GM21528 (cell line): Measurements from ENCODE around the gene FAM13A.
"Not testable (repeated sequence)": the region's sequence is repeated elsewhere in the genome, so short reads cannot be mapped to it uniquely, and the experiment has no call there.

Source experiments
- ATAC-seq: cut with Tn5 transposase; IDR thresholded peaks from one replicate; pipeline ENCODE4 v1.9.1; 2021; ENCODE audit warnings: mild to moderate bottlenecking, moderate library complexity; ENCODE audit not compliant: unreplicated experiment, low FRiP score

The FAM13A gene

DNA sequence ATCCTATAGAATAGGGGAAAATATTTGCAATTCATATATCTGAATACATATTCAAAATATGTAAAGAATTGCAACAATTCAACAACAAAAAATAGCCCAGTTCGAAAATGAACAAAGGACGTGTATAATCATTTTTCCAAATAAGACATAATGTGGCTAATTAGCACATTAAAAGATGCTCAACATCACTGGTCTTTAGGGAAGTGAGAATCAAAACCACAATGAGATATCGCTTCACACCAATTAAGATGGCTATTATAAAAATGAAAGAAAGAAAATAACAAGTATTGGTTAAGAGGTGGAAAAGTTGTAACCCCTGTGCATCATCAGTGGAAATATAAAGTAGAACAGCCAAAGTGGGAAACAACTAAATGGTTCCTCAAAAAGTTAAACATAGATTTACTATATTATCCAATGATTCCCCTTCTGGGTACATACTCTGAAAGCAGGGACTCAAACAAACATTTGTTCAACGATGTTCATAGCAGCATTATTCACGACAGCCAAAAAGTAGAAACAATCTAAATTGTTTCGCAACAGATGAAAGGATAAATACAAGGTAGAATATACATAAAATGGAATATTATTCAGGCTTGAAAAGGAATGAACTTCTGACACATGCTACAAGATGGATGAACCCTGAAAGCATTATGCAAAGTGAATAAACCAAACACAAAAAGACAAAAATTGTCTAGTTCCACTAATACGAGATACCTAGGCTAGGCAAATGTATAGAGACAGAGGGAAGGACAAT lies 12.7 kb downstream of the FAM13A start:
- ATAC-seq, result no peak

DNA sequence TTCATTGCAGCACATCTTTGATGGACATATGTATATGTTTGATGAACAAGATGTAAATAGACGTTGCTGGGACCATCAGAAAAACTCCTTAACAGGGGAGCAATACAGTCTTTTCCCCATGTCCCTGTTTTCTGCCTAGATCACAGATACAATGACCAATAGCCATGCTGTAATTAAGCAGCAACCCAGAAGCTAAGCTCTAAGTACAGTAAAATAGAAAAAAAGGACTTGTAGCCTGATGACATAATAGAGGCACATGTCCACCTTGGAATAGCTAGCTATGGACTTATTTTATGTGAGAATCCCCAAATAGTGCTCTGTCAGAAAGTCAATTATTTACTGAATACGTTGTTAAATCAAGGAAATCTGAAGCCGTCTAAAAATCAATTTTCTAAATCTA lies 14.9 kb downstream of the FAM13A start:
- ATAC-seq, result no peak

DNA sequence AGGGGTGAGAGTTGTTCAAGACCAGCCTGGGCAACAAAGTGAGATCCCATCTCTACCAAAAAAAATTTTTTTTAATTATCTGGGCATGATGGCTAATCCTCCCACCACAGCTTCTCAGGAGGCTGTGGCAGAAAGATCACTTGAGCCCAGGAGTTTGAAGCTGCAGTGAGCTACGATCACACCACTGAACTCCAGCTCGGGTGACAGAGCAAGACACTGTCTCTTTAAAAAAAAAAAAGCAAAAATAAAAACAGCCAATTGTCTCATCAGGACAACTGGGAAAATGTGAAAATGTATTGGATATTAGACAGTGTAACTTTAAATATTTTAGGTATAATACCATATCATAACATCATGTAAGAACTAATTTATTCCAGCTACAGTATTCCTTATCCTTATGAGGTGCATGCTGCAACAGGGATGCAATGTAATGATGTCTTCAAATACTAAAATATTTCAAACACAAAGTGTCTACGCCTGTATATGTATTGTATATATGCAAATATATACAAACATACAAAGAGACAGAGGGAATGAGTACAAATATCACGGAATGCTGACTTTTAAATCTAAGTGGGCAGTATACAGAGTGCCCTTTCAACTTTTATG lies 17.2 kb downstream of the FAM13A start:
- no peak for ATAC-seq

DNA sequence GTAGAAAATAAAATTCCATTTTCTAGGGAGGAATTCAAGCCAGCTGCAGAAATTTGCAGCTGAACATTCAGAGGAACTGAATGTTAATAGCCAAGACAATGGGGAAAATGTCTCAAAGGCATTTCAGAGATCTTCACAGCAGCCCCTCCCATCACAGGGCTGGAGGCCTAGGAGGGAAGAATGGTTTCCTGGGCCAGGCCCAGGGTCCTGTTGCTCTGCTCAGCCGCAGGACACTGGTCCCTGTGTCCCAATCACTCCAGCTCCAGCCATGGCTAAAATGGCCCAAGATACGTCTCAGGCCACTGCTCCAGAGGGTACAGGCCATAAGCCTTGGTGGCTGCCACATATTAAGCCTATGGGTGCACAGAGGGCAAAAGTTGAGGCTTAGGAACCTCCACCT lies 20.4 kb downstream of the FAM13A start:
- ATAC-seq, result no peak

DNA sequence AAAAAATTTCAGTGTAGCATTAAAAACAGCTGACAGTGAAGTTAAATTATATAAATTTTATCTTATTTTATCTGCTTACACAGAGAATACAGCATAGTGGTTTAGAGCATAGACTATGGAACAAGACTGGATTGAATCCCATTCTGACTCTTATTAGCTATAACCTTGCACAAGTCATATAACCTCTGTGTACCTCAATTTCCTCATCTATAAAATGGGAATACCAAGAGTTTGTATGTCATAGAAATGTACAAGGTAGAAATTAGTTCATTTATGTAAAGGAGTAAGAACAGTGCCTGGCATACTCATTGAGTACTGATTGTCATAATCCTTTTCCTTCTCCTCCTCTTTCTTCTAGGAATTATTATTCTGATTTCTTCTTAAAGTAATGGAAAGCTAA lies 25.7 kb downstream of the FAM13A start:
- ATAC-seq, result no peak

DNA sequence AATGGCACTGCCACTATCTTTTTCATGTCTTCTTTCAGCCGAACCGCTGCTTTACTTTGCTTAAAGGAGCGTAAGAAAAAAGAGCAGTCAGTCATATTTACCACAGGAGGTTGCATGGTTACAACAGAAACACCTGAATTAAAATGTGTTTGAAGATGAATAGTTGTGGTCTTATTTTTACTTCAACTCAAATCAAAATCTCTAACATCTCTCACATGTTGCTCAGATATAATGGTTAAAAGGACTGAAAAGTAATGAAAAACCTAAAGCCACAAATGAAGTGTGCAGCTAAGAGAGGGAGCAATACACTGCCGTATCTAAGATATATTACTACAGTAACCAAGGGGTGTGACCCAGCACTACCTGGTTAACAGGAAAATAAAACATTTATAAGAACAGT lies 27.4 kb downstream of the FAM13A start:
- no peak for ATAC-seq

DNA sequence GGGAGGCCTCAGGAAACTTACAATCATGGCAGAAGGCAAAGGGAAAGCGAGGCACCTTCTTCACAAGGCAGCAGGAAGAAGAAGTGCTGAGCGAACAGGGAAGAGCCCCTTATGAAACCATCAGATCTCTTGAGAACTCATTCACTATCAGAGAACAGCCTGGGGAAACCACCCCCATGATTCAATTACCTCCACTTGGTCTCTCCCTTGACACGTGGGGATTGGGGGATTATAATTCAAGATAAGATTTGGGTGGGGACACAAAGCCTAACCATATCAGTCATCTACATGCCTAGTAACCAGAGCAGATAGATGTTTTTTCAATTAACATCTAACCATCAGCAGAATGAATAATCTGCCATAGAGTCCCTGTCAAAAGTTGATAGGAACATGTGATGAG lies 30.4 kb downstream of the FAM13A start:
- ATAC-seq, result no peak

DNA sequence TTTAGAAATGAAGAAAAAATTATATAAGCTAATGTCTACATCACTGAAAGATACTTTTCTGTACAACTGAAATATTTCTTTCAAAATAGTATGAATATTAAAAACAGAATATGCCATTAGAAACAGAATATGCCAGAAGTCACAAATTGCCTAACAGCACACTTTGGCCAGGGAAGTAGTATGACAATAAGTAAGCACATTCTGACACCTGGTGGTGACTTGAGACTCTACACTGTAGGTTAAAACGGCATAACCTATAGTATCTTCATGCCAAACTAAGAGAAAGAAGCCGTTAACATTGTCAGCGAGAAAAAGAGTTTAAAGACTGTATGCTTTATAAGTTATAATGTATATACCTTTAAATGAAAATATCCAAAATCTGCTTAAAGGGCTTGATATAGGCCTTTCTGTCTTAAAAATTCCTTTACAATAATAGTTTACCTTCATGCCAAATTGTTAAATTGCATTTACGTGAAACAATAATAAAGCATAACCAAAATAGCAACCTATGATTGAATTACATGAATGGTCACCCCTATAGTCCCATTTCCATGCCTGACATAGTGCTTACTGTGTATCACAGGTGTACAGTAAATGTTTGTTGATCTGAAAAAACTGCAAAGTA lies 32.8 kb downstream of the FAM13A start:
- peak; percentile 95 for ATAC-seq

DNA sequence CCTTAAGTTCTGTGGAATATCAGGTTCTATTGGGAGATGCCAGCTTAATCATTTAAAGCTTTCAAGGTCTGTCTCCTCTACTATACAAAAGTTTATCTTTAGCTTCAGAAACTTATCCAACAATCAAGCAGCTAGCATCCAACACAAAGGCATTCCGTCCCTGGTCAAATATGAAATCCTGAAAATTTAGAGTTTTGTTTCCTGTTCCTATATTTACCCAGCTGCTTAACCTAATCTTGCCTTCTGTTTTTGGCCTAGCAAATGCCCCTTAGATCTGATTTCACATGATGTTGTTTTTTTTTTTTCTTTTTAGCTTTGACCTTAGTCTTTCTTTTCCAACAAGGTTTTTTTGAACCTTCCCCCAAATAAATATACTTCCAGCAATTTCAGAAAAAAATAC lies 33.8 kb downstream of the FAM13A start:
- no peak for ATAC-seq

DNA sequence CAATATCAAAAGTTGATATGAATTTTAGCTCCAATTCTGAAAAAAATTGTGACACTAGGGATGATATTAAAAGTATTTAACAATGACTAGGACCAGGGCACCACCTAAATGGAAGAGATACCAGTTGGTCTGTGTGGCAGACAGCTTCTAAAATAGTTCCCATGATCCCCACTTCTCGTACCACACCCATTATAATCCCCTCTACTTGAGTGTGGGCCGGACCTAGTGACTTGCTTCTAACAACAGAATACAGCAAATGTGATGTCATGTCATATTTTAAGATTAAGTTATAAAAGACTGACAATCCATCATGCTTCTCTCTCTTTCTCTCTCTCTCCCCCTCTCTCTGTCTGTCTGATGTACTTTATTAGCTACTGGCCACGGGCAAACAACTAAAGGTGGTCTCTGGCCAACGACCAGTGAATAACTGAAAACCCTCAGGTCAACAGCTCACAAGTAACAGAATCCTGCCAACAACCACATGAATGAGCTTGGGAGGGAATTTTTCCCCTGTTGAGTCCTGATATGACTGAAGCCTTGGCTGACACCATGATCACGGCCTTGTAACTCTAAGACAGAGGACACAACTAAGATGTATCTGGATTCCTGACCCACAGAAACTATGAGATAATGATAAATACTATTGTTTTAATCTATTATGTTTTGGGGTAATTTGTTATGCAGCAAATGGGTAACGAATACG lies 34.4 kb downstream of the FAM13A start:
- ATAC-seq, result no peak

DNA sequence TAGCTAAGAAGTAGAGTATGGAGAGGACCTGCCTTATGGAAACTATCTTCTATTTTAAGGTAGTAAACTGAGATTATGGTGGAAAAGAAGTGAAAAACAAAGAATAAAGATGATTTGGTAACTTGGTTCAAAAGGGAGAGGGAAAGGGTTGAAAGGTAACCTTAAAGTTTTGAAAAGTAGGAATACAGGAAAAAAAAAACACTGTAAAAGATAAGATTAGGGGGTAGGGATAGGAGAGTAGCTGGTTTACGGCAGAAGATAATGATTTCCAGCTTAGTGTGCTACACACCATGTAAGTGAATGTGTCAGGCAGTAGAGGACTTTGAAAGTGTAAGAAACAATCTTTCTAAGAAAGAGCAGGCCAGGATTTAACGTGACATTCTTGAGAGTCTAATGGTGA lies 35.3 kb downstream of the FAM13A start:
- no peak for ATAC-seq

DNA sequence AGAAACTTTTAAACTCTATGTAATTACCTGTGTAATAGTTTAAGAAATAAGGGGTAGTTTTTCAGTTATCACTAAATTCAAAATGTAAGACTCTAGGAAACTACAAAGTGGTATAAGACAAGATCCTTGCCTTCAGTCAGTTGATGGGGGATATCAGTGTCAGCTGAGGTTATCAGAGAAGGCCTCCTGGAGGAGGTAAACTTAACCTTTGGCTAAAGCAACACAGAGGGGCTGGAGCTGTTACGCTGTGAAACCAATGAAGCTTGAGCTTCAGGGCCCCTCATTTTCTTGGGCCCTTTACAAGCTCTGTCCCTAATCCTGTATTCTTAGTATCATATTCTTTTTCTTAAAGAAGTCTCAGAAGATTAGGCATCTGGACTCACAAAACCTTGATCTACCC lies 35.9 kb downstream of the FAM13A start:
- no peak for ATAC-seq

DNA sequence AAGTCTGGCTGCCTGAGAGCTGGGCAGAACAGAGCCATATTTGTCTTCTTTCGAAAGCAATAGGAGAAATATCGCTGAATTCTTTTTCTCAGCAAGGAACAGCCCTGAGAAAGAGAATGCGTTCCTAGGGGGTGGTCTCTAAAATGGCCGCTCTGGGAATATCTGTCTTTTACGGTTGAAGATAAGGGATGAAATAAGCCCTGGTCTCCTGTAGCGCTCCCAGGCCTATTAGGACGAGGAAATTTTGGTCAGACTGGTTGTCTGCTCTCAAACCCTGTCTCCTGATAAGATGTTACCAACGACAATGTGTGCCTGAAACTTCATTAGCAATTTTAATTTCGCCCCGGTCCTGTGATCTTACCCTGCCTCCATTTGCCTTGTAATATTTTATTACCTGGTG lies 42.1 kb downstream of the FAM13A start:
- ATAC-seq, result not testable (repeated sequence)

DNA sequence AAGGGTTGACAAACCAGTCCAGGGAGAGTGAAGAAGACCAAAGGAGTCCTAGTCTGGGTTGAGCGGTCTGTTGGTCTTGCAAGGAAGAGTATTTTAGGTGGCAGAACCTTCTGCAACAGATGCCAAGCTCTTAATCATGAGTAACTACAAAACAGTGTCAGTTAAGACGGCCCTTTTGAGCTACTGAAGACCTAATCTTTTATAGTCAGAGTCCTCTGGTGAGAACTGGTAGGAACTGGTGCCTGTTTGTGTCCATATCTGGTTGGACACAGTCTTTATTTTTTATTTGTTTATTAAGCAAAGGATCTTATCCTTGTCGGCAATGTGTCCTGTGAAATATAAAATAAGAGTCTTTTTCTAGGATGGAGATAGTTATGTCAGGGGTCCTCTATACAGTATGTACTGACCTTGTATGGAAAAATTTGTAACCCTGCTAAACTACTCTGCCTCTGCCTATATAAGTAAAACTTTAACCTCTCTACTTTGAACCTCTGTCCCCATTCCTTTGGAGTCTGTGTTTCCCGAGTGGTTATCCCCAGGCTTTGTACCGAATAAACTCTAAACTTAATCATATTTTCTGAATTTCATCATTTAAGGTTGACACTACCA lies 47.1 kb downstream of the FAM13A start:
- no peak for ATAC-seq

DNA sequence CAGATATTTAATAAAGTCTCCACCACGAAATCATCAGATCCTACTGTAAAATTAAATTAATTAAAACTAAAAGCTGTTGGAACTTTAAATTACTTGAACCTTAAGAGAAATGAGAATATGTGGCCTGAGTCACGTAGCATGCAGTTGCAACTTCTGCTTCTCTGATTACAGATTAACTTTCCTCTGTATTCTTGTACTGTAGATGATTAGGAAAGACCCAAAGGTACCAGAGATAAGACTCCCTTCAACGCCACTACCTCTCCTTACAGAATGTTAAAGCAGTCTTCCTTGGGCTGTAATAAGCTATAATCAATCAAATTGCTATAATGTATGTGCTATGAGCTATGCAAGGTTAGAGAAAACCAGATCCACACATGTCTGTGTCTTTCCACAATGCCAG lies 47.9 kb downstream of the FAM13A start:
- ATAC-seq, result no peak

DNA sequence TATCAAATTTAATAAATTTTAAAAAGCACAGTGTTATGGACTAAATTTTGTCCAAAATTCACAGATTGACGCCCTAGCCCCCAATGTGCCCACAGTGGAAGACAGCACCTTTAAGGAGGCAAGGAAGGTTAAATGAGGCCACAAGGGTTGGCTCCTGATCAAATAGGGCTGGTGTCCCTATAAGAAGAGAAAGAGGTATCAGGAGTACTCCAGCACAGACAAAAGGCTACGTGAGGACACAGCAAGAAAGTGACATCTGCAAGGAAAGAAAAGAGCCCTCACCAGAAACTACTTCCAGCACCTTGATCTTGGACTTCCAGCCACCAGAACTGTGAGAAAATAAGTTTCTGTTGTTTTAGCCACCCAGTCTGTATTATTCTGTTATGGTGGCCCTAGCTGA lies 48.8 kb downstream of the FAM13A start:
- no peak for ATAC-seq

DNA sequence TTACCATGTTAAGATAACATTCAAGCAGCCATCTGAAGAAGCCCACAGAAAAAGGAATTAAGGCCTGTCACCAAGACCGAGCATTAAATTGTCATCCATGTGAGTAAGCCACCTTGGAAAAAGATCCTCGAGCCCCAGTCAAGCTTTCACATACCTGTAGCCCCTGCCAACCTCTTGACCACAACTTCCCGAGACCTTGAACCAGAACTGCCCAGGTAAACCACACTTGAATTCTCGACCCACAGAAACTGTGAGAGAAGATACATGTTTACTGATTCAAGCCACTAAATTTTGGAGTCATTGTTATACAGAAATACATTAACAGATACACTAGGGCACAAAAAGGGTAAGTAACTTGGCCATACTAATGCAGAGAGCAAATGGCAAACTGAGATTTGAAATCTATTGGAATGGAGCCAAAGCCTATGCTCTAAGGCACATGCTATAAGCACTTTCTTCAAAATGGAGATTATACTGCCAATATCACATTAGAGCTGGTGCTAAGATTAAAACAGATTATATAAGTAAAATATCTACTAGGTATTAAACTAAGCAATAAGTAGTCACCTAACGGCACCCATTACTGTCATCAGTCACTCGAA lies 49.5 kb downstream of the FAM13A start:
- no peak for ATAC-seq

DNA sequence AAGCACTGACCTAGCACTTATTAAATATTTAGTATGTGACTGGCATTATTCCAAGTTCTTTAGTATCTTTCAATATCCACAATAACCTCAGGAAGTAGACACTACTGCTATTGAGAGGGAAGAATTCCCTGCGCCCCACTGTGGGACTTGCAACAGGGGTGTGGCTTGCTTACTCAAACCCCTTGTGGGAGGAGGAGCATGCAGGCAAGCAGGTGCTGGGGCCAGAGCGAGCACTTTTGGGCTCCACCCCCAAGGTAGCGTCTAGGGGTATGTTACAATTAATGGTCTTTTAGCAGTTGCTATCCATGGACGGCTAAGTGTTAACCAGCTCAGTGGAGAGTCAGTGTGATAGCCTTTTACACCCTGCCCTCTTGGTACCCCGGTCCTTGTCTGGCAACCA lies 50.7 kb downstream of the FAM13A start:
- ATAC-seq, result no peak

DNA sequence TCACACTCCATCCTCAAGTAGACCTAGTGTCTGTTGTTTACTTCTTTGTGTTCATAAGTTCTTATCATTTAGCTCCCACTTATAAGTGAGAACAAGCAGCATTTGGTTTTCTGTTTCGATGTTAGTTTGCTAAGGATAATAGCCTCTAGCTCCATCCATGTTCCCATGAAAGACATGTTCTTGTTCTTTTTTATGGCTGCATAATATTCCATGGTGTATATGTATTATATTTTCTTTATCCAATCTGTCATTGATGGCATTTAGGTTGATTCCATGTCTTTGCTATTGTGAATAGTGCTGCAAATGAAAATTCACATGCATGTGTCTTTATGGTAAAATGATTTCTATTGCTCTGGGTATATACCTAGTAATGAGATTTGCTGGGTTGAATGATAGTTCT lies 51.9 kb downstream of the FAM13A start:
- ATAC-seq, result not testable (repeated sequence)

DNA sequence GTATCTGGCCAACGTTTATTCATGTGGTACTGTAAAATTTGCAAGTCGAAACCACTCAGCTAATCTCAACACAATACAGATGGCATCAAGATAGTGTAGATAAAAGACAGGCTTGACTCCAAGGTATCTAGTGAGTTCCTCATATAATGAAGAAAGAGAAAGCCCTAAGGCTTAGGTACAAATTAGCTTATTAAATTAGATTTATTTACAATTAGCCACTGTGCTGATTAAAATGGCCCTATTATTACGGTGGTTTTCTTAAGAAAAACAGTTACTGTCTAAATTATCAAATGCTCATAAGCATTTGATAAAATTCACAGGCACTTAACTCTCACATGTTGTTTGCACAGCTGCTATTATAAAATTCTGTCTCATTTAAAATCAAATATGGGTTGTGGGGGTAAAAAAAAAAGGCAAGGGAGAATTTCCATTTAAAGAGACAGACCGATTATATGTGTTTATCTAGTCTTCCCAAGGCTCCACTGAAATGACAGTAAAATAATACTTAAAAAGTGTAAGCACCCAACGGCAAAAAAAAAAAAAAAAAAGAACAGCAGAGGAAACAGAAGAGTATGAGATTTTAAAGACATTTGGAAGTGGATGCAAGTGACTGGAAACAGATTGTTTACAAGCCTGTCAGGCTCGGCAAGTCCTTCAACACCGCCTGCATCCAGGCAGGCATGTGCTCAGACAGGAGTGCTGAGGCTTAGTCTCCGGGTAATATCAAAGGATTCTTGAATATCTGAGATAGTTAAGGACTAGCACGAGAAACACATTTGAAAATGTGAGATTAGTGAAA lies 55.1 kb downstream of the FAM13A start:
- ATAC-seq, result no peak
